Astrocyte of the hippocampus (primary cell): ENCODE results near the gene TUBA4A.
"Not testable (repeated sequence)": the region's sequence is repeated elsewhere in the genome, so short reads cannot be mapped to it uniquely, and the experiment has no call there.

ENCODE experiments used
- DNase-seq: peaks from one replicate; pipeline ENCODE4 v3.0.0; 2011; ENCODE audit warnings: low read depth, low spot score

TUBA4A gene

DNA sequence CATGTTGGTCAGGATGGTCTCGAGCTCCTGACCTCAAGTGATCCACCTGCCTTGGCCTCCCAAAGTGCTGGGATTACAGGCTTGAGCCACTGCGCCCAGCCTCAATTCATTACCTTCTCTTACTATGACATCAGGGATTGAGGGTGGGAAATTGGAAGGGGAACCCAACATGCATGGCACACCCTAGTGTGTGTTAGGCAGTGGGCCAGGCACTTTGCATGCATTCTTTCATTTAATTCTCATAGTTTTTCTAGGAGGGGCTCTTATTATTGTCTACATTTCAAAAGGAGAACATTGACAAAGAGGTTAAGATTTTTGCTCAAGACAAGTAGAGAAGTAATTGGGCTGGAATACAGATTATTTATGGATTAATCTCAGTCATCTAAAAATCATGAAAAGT, 14.6 kb upstream of the TUBA4A start:
- DNase-seq, result no peak

DNA sequence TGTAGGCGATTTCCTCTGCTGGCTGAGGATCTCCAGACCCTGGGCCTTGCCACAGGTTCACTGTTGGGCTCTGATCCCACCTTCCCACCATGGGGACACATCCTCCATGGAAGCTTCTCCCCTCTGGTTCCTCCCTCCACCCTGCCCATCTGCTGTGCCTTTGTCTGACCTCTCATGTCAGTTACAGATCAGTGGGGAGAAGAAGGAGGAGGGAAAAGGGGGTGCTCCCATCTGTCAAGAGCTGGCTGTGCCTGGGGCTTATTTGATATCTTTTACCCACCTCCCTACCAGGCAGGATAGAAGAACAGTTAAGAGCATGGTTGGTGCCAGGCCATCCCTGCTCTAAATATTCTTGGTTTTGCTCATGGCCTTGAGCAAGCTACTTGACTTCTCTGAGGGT, 13.2 kb upstream of the TUBA4A start:
- no peak for DNase-seq

DNA sequence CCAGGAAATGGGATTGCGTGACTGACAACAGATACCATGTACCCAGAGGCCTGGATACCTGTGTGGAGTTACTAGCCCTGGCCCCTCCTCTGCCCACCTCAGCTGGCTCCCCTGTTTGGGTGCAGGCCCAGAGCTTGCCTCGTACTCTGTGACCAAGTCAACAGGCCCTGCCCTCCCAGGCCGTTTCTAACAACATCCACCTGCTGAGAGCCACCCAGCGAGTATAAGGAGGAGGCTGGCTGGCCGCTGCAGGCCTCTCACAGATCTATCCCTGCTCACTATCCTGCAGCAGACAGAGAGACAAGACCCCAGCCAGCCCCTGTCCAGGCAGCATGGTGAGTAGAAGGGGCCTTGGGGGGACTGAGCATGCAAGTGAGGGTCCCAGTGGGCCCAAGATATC, 12.5 kb upstream of the TUBA4A start:
- no peak for DNase-seq

DNA sequence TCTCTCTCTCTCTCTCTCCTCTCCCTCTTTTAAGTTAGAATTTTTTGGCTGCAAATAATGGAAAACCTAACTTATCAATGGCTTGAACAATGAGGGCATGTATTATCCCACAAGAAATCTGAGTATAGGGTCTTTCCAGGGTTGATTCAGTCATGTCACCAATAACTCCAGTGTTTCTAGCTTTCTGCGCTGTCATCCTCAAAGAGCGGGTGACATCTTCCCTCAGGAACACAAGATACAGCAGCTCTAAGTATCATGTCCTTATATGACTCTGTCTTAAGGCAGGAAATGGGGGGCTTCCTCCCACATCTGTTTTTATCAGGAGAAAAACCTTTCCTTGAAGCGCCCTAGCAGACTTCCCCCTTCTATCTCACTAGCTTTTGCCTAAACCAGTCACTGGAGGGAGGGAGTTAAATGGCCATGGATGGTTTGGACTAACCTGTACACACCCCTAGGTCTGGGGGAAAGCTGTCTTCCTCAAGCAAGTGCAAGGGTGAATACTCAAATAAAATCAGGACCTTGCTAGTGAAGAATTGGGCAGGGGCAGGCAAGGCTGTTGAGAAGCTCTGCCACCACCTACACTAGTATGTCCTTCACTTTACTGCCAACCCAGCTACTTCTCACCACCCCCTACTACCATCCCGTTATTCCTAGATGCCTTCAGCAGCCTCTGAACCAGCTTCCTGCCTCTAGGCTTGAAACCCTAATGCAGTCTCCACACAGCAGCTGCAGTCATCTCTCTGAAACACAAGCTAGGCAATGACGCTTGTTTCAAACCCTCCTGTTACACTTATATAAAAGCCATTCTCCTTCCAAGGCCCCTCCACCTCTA, 7.5 kb upstream of the TUBA4A start:
- DNase-seq, result no peak

DNA sequence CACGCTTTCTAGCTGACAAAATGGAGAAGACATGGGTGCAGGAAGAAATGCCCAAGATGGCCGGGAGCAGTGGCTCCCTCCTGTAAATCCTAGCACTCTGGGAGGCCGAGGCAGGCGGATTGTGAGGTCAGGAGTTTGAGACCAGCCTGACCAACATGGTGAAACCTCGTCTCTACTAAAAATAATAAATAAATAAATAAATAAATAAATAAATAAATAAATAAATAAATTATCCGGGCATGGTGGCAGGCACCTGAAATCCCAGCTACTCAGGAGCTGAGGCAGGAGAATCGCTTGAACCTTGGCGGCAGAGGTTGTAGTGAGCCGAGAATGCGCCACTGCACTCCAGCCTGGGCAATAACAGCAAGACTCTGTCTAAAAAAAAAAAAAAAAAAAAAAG, 5.2 kb upstream of the TUBA4A start:
- not testable (repeated sequence) for DNase-seq

DNA sequence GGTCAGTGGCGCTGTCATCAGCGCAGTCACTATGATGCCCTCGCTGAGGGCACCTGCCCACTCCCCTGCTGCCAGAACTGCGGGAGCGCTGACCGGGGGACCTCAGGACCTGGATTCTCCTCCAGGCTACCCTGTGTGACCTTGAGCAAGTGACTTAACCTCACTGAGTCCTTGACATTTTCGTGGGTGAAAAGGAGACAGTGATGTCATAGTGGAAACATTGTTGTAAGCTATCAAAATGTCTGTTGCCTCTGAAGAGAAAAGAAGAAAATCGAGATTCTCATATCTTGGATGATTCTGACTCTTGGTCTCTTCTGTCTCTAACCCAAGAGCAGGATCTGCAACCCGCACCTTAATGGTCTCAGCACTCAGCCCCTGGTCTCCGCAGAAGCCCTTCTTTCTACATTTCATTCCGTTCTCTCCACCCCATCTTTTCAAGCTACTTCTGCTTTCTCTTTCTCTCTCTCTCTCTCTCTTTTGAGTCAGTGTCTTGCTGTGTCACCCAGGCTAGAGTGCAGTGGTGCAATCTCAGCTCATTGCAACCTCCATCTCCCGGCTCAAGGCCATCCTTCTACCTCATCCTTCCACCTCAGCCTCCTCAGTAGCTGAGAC, 978 bp upstream of the TUBA4A start:
- no peak for DNase-seq

DNA sequence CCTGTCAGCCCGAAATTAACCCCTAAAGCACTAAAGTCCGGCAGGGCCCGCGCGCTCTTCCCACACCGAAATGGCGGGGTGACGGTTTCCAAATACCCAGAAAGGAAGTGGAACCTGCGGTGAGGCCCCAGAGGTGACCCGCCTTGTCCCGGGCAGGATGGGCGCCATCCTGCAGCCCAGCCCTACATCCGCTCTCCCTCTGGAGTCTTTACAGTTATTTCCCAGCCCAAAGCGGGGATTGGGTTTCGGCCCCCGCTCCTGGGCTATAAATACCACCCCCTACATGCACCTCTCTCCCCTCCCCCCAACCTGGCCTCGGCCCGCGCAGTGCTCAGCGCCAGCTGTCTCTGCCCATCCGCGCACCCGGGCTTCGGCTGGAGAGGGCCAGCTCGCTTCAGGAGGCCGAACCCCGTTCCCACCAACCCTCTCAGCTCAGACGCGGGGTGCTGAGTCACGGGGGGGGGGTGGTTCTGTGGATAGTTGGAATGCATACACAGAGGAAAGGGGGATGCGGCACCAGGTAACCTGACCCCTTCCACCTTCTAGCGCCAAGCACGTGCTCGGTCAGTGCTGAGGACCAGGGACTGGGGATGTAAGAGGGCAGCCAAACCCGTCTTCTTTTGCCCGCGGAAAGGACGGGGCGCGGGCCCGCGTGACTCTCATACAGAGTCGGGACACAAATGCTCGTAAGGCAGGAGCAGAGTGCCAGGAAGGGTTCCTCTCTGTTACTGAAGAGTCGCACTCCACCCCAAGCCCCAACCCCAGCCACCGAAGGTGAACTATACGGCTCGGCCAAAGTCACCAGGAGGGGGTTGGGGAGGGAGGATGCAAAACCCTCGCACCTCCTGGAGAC, 592 bp downstream of the TUBA4A start, which contains the start of gene TUBA4B:
TSS of gene TUBA4B (plus strand) at position 344 of the 853 bp plus-strand sequence. CDS start at position 509, 165 bp downstream.
- peak; percentile 50 for DNase-seq

DNA sequence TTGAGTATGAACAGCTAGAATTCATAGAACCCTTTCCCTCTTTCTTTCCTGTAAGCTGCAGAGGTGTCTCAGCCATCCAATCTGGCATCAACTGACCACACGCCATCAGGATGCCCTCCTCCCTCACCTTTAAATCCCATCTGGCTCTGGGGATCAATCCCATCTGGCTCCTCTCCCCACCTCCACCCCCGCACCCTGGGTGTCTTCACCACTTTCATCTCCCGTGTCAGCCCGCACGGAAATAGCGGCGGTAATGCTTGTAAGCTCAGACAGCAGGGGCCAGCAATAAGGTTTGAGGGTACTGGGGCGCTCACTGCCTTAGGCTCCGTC, 1.2 kb downstream of the TUBA4A start:
- no peak for DNase-seq

DNA sequence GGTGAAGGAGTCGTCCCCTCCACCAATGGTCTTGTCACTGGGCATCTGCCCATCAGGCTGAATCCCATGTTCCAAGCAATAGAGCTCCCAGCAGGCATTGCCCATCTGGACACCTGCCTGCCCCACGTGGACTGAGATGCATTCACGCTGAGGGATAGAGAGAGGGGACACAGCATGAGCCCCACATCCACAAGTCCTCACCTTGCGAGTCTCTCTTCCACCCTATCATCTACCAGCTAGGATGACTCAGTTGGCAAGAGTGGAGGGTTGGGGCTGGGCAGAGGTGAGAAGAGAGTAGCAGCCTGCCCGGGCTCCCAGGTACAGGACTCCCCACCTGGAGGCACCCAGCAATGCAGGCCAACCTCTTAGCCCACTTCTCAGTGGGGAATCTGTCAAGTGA, 1.6 kb downstream of the TUBA4A start:
- DNase-seq, result no peak

DNA sequence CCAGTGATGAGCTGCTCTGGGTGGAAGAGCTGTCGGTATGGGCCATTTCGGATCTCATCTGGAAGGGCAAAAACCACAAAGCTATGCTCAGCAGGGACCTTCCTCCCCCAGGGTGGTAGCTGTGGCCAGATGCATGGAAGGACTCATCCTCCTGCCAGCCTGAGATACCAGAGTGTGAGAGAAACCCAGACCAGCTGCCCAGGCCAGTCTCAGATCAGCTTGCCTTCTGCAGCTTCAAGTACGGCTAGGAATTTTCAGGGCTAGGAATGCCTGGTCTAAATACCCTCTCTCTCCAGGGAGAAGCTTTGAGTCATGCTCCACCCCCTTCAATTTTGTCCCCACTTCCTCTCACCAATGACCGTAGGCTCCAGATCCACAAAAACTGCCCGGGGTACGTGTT, 2.1 kb downstream of the TUBA4A start:
- DNase-seq, result no peak

DNA sequence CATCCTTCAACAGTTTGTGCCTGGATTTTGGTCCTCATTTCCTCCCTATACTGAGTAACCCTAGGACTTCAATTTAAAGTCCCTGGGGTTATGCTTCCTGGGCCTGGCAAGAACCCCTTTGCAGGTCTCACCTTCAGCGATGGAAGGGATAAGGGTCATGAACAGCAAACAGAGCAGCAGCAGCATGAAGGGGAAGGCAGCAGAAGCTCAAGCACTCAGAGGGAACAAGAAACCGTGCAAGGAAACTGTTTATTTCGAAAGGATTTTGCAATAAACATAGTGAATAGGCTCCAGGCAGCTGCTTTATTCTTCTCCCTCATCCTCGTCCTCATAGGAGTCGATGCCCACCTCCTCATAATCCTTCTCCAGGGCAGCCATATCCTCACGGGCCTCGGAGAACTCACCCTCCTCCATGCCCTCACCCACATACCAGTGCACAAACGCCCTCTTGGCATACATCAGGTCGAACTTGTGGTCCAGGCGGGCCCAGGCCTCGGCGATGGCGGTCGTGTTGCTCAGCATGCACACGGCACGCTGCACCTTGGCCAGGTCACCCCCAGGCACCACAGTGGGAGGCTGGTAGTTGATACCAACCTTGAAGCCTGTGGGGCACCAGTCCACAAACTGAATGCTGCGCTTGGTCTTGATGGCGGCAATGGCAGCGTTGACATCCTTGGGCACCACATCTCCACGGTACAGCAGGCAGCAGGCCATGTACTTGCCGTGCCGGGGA, 3.5 kb downstream of the TUBA4A start:
- DNase-seq, result no peak

DNA sequence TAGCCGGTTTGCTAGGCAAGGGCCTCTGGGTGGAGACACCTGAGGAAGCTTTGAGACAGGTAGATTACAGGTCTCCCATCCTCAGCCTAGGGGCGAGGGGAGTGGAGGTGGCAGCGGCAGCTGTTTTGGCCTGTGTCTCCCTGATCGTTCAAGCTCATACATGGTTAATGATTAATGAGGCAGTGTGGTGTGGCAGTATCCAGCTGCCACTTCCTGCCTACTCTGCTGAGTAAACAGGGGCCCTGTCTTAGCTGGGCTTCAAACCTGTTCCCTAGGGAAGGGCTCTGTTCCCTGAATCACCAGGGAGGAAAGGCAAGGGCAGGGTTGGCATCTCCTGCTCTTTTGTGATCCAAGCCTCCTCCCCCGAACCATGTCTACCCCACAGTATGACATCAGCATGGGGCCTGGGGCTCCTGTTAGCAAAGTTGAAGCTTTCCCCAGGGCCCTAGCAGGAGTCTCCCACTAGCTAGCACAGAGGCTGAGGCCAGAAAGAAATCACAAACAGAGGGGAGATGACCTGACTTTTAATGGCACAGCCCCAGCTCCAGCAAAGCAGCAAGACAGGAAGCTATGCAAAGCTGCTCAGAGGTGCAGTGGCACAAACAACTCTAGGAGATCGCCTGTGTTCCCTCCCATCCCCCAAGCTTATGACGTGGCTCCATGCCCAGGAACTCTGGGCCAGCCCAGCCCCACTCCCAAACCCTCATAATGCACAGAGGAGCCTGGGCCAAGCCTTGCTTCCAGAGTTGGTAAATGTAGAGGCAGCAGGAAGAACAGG, 4.3 kb downstream of the TUBA4A start:
- DNase-seq, result peak; percentile 93

DNA sequence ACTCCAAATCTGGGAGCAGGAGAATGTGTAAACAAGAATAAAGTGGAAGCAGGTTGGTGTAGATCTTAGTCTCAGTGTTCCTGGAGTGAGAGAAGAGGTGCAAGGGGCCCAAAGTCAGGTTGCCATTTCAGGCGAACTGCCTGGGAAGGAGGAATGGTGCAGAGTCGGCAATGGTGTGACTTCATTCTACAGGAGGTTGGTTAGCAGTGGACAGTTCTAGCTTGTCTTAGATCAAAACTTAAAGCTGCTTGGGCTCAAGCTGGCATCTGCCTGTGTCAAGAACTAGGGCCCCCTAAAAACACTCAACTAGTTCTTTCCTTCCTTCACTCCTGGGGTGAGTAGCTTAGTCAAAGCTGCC, 4.9 kb downstream of the TUBA4A start:
- DNase-seq, result no peak

DNA sequence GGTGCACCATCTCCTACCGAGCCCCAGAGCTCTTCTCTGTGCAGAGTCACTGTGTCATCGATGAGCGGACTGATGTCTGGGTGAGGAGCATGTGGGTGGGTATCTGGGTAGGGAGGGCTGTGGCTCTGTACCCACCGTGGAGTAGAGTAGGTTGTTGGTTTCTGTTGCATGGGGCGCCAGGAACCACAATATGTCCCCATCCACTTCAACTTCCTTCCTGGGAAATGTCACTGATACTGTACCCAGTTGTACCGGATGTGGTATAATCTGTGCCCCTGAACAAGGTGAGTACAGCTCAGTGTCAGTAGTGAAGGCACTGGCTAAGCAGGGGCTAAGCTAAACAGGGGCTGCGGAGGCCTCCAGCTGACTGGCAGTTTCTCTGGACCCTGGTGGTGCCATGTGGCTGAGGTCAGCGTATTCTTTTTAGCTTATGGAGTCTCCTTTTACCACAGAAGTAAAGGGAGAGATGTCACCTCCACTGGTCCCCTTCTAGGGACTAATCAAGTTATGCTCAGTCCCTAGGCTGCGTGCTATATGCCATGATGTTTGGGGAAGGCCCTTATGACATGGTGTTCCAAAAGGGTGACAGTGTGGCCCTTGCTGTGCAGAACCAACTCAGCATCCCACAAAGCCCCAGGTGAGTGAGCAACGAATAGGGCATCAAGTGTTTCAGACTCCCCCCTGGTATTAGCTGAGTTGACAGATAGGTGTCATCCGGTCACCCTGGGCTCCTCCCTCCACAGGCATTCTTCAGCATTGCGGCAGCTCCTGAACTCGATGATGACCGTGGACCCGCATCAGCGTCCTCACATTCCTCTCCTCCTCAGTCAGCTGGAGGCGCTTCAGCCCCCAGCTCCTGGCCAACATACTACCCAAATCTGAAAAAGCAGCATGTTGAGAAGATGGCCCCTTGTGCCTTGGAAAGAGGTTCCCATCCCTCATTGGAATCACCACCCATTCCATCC, 5.8 kb downstream of the TUBA4A start:
- no peak for DNase-seq

DNA sequence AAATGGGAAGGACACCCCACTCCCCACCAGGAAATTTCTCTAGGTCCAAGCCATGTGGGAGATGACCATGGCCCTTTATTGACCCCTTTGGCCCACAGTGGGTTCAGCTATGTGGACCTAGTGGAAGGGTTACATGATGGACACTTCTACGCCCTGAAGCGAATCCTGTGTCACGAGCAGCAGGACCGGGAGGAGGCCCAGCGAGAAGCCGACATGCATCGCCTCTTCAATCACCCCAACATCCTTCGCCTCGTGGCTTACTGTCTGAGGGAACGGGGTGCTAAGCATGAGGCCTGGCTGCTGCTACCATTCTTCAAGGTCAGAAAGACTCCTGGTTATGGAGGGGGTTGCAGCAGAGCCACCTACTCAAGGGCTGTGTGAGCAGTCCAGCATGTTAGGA, 7.2 kb downstream of the TUBA4A start:
- no peak for DNase-seq

DNA sequence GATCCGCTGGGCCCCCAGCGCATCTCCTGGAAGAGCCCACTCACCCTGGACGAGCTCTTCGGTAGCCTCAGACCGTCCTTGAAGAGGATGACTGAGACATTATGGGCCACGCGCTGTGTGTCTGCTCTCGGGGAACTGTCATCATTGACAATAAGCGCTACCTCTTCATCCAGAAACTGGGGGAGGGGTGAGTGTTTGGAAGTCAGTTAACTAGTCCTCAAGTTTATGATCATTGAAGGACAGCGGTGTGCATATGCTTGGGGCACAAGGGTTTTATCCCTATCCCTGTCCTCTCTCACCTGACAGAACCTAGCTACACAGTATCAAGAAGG, 7.9 kb downstream of the TUBA4A start:
- no peak for DNase-seq

DNA sequence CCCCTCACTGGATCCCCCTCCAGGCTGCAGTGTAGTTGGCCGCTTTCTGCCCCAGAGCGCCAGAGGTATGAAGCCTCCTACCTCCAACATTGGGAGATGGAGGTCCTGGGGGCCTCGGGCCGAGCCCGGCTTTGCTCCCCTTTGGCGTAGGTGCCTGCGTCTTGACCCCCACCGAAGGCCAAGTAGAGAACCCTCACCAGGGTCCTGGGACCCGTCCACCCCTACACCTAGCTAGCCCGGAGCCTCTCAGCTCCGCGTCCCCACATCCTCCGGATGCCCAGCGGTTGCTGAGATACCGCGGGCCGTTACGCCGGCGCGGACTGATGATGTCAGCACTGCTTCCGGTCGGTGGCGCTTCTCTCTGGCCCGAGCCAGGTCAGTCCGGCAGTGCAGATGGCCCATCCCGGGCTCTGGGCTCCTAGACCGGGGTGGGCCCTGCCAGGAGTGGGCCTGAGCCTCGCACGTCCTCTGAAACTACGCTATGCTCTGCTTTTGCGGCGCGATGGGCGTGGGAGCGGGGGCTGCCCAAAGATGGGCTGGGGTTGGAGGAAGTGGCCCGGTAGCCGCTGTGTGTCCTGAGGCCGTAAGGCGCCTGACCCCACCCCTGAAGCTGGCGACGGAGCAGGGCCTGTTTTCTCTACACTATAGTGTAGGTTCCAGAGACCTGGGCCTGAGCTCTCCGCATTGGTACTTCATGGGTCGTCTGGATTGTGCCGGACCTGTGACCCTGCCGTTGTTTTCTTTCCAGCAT, 8.4 kb downstream of the TUBA4A start, which contains the start of the genes GLB1L and STK16:
TSS of gene GLB1L (minus strand) at position 297 of the 751 bp plus-strand sequence. CDS start 1,871 bp downstream, outside the sequence.
TSS of gene STK16 (plus strand) at position 332 of the 751 bp plus-strand sequence. CDS start 521 bp downstream, outside the sequence.
- DNase-seq, result peak; percentile 98

DNA sequence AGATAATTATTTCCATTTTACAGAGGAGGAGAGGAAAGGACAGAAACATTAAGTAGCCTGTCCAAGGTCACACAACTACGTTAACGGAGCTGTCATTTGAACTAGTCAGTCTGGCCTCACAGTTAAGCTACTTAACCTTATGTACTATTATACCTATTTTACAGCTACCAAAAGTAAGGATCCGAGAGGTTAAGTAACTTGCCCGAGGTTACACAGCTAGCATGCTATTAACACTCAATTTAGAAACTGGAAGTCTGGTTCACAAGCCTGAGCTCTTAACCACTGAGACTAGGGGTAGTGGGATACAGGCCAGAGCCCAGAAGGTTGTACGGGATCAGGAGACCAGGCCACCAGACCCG, 8.9 kb downstream of the TUBA4A start:
- DNase-seq, result no peak

DNA sequence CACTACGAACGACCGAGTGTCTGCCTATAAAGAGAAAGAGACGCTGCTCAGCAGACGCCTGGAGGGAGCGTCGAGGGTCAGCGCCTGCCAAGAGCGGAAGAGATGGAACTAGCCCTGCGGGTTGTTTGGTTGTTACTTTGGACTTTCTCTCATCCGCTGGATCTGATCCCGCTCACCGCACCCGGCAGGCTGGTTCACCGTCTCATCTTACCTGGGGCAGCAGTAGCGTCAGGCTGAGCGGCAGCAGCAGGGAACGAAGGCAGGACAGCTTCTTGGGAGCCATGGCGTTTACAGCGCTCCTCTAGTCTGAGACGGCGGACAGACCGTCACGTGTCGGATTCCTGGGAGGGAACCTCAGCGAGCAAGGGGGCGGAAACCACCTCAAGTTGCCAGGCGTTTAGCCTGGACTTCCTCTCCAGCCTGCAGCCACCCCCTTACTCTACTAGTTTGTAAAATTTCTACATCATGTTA, 10.4 kb downstream of the TUBA4A start:
- no peak for DNase-seq
